A204.1 (cell line): ENCODE measurements around the gene TRIM63.

Source experiments
- FAIRE-seq: peaks from 2 replicates; lab custom pipeline; 2012; peaks lifted over from hg19 to GRCh38; lab: Jason Lieb, UNC

The TRIM63 gene

DNA sequence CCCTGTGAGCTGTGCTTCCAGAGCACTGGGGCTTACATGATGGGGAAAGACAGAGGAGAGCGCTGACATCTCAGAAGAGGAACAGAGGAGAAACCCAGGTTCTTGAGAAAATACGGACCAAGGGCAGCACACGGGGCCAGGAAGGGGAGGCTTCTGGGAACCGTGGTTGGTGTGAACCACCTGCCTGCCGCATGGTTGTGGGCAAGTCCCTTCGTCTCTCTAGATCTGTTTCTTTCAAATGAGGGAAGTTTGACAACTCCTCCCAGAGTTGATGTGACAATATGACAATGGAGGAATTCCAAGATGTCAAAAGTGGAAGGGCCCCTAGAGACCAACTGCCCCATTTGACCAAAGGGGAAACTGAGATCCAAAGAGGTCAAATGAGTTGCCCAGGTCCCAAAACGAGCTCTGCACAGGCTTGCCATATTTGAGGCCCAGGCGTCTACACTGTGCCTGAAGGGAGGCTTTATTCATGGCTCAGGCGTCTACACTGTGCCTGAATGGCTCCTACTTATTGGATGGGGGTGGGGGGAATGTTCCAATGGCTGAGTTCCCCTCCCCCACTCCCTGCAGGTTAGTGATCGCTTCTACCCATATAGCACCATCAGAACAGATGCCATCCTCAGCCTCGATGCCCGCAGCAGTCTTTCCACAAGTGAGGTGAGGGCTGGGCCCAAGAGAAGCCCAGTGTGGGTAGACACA, 34.6 kb downstream of the TRIM63 start:
- no peak for FAIRE-seq

DNA sequence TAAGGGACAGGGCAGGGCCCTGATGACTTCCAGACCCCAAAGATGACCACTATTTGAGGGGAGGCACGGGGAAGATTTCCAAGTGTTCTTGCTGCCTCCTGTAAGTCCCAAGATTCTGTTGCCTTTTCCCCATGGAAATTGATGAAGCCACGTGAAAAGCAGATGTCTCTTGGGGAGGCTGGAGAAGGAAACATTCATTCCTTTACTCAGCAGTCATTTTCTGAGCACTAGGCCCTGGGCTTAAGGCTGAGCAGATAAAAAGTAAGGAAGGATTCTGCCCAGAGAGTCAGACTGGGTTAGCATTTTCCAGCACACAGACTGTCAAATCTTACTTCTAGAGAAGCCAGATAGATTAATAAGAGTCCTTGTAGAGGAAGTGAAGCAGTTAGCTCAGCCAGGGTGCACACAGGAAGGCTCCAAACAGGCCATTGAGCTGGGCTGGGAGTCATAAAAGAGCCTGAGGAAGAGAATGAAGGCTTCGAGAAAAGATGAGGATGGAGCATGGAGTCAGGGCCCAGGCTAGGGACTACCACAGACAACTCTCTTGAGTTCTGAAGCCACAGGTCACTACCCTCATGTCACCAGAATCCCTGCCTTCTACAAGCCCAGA, 35.7 kb downstream of the TRIM63 start:
- no peak for FAIRE-seq

GRCh38 chr1:26031196-26031595, 36.2 kb downstream of the TRIM63 start:
- FAIRE-seq, result no peak

DNA sequence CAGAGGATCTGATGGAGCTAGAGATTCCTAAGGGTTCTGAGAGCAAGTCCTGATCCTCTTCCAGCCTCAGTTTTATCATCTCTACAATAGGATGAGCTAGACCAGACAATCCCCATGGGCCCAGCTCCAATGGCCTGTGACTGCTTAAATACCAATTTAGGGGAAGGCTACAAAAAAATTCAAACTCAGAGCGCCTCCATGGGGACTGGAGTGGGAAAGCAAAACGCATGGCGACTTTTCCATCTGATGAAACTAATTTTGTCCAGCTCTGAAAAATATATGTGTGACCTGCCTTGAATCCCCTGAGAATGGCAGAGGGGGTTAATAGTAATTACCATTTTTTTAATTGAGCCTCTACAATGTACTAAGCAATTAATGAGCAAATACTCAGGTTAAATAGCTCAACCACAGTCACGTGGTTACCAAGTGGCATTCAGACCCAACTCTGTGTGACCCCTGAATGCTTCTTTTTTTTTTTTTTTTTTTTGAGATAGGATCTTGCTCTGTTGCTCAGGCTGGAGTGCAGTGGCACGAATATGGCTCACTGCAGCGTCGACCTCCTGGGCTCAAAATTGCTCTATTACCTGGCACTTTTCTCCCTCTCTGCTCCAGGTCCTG, 37.5 kb downstream of the TRIM63 start:
- FAIRE-seq, result no peak

GRCh38 chr1:26029054-26029863, 38.2 kb downstream of the TRIM63 start:
- FAIRE-seq, result no peak

- FAIRE-seq, result no peak
Observed at GRCh38 chr1:26028490-26028980, 38.9 kb downstream of the TRIM63 start.

DNA sequence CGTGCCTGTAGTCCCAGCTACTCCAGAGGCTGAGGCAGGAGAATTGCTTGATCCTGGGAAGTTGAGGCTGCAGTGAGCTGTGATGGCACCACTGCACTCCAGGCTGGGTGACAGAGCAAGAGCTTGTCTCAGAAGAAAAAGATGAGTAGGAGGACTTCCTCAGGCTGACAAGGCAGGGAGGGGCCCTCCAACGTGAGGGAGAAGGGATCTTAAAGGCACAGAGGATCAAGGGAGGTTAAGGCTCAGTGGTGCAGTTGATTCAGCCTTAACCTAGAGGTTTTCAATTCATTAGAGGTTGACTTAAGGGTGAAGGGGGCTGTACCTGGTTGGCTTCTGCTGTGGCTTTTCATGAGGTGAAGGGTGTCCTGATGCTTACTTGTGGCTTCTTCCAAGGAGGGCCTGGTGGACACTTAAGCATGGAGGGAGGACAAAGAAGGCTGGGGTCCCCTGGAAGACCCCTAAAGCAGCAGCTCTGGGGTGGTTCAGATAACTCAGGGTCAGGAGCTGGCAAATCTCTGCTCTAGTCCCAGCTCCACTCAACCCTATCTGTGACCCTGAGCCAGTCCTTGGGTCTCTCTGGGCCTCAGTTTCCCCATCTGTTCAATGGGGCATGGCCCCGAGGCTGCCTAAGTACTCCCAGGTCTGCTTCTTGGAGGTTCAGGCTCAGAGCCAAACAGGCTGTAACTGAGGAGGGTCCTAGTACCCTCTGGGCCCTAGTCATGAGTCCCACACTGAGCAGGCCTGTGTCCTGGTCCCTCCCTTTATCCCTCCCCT, 39.5 kb downstream of the TRIM63 start:
- FAIRE-seq, result no peak

DNA sequence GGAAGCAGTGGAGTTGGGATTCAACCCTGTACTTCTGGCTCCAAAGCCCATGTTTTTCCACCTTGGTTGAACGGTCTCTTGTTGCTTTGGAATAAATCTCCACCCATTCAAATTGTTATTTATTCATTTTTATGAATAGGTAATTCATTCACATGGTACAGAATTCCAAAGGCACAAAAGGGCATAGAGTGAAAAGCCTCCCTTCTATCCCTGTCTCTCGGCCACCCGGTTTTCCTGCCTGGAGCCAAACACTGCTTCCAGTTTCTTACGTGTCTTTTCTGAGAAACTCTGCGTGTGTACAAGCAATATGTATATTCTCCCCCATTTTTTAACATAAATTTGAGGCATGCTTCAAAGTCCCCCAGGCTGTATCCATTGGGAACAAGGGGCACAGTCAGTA, 41.9 kb downstream of the TRIM63 start:
- no peak for FAIRE-seq

DNA sequence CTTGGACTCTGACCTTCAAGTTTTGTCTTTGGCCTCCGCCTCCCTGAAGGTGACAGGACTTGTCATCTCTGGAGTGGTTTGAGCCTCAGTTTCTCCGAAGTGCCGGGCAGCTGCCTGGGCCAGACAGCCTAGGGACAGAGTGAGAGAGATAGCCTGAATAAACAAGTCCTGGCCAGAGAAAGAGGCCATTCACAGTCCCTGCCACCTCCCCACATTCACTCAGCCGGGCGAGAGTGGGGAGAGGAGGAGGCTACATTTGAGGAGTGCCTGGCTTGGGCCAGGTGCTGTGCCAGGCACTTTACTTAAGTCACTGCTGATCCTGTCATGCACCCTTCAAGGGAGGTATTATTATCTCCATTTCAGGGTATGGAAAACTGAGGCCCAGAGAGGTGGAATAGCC, 42.4 kb downstream of the TRIM63 start:
- FAIRE-seq, result no peak

DNA sequence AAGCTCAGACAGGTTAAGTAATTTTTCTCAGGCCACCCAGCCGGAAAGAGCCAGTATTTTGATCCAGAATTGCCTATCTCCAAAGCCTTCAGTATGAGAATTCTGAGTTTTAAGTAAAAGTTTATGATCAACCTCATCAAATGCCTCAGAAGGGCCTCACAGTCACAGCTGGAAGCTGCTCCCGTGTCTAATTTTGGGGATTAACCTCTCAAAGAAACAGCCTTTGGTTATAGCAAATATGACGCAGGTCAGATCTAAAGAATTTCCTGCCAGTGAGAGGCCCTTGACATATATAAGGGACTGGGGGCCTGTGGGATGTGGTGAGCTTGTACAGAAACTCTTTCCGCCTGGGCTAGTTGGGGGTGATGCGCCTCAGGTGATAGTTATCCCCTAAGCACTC, 43.6 kb downstream of the TRIM63 start:
- FAIRE-seq, result no peak

DNA sequence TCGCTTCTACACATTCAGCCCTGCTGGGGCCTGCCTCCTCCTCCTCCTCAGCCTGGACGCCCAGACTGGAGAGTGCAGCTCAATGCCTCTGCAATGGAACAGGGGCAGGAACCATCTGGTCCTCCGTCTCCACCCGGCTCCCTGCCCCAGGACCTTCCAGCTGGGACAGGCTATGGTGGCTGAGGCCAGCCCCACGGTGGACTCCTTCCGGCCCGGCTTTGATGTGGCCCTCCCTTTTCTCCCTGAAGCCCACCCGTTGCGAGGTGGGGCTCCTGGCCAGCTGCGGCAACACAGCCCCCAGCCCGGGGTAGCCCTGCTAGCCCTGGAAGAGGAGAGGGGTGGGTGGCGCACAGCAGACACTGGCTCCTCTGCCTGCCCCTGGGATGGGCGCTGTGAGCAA, 44.4 kb downstream of the TRIM63 start:
- FAIRE-seq, result no peak

DNA sequence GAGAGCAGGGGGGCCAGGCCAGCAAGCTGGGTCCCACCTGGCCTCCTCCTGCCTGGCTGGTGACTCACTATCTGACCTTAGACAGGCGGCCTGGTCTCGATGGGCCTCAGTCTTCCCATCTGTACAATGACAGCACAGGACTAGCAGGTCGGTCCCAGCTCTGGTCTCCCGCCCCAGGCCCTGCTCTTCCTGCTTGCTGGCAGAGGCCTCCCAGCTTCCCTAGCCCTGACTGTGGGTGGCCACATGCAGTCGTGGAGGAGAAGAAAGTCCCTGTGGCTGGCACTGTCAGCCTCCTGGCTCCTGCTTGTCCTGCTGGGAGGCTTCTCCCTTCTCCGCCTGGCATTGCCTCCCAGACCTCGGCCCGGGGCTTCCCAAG, 45.0 kb downstream of the TRIM63 start:
- FAIRE-seq, result no peak

DNA sequence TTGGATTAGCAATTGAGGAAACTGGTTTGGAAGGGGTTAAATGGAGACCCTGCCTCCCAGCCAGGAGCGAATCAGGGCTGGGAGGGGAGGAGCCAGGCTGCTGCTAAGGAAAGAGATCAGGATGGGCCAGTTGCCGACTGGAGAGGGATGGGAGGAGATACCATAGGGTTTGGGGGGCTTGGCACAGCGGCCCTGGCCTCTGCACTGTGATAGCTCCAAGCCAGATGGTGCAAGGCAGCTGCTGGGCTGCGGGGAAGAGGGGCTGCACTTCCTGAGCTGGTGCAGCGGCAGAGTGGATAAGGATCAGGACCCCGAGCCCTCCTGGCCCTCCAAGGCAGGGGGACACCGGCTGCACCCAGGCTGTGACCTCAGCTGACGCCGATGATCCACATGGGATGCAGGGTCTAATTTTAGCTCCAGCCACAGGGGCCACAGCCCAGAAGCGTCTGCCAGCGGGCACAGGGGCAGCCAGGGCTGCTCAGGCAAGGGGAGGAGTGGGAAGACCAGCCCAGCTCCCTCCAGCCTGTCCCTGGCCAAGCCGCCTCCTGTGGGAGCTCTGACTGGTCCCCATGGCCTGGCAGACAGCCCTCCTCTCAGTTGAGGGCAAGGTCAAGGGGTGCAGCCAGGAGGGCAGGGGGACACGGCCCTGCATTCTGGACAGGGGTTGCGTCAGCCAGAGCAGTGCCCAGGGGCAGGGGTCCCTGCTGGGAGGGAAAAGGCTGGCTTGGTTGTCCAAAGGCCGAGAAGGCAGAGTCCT, 45.6 kb downstream of the TRIM63 start, which contains the start of gene EXTL1:
Gene EXTL1 (plus strand): TSS at position 129 of the 757 bp plus-strand sequence. CDS start 872 bp downstream, outside the sequence.
- FAIRE-seq, result no peak

GRCh38 chr1:26020941-26021646, 46.3 kb downstream of the TRIM63 start:
- FAIRE-seq, result no peak

GRCh38 chr1:26020330-26020768, 47.1 kb downstream of the TRIM63 start:
- FAIRE-seq, result no peak

GRCh38 chr1:26019641-26020315, 47.7 kb downstream of the TRIM63 start:
- no peak for FAIRE-seq

DNA sequence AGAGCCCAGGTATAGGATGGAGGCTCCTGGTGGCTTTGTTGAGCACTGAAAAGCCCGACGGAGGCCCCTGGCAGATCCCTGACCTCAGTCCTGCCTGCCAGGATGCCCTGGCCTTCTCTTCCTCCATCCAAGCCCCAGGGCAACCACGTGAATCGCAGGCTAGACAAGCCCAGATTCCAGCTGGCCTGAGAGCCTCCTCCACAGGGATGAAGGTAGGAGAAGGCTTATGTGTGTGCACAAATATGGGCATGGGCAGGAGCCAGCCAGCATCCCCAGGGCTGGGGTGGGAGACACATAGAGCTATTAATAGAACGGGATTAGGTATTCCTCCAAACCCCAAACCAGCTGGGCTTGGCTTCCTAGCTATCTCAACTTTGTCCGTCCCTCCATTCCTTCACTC, 49.8 kb downstream of the TRIM63 start:
- no peak for FAIRE-seq

DNA sequence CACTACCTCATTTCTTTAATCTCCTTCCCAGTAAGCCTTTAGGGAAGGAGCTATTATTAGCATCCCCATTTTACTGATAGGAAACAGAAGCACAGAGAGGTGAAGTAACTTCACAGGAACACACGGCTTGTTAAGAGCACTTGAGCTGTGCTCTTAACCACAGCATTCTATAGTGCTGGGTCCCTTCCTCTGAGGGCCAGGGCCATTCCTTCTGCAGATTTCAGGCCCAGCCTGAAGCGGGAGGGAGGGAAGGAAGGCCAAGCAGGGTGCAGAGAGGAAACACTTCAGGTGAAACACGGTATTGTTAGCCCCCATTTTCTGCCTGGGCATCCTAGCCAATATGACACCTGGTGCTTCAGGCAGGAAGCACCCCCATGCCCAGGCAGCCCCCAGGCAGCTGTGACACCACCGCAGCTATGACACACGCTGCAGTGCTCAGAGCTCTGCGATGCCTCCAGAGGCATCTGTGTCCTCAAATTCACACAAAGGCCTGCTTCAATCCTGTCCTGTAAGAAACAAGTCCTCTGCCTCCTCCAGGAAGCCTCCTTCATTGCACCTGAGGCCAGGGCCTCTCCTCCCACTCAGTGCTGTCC, 50.4 kb downstream of the TRIM63 start:
- no peak for FAIRE-seq

- FAIRE-seq, result no peak
Observed at GRCh38 chr1:26016258-26016952, 51.0 kb downstream of the TRIM63 start.
